H1 (cell line): ENCODE data around the gene RBL1. TPM values are rescaled to one million over a fixed set of nuclear protein-coding genes. Genes with fewer than 3 reads are reported as not detected.

ENCODE experiments used
- CTCF ChIA-PET: fragments of 300-600 bp; sonication (Branson Sonifier 250); formaldehyde crosslinking; loops from one replicate; lab custom pipeline; 2021; ENCODE audit not compliant: partially characterized antibody; lab: Charles Lee
- POLR2A ChIA-PET: fragments of 300-600 bp; sonication (Branson Sonifier 250); formaldehyde crosslinking; loops from one replicate; lab custom pipeline; 2021; ENCODE audit warnings: inconsistent platforms; ENCODE audit not compliant: partially characterized antibody; lab: Charles Lee
- DNase-seq, 2 experiments: peaks; one replicate each; pipeline versions ENCODE4 v3.0.0 to v3.0.0-alpha.2; 2010 to 2022; ENCODE audit warnings: low spot score in 2 of 2, low read depth in 1 of 2, mixed read lengths in 1 of 2
- FAIRE-seq: peaks from 2 replicates; lab custom pipeline; 2011; peaks lifted over from hg19 to GRCh38; lab: Jason Lieb, UNC
- H2AFZ ChIP-seq: 2 replicates; pipeline ENCODE4 v1.8.1; 2012; ENCODE audit warnings: low read length, inconsistent platforms
- H2AK5ac ChIP-seq: 2 replicates; pipeline ENCODE4 v1.6.1; 2013; ENCODE audit warnings: low read depth, low read length
- H2BK120ac ChIP-seq: replicated peaks from 2 replicates; pipeline ENCODE3; 2013; ENCODE audit warnings: low read depth, low read length, inconsistent platforms
- H2BK12ac ChIP-seq: 2 replicates; pipeline ENCODE4 v1.6.1; 2013; ENCODE audit warnings: low read depth, low read length
- H2BK15ac ChIP-seq: 2 replicates; pipeline ENCODE4 v1.6.1; 2013; ENCODE audit warnings: low read length
- H2BK20ac ChIP-seq: 2 replicates; pipeline ENCODE4 v1.6.1; 2013; ENCODE audit warnings: low read length
- H2BK5ac ChIP-seq: 2 replicates; pipeline ENCODE4 v1.6.1; 2013; ENCODE audit warnings: low read depth, low read length
- H3K14ac ChIP-seq: 2 replicates; pipeline ENCODE4 v1.6.1; 2013; ENCODE audit warnings: inconsistent platforms; ENCODE audit not compliant: insufficient read length
- H3K18ac ChIP-seq: 2 replicates; pipeline ENCODE4 v1.6.1; 2013; ENCODE audit warnings: low read length; ENCODE audit errors: extremely low read depth
- H3K23ac ChIP-seq: 2 replicates; pipeline ENCODE4 v1.6.1; 2013; ENCODE audit warnings: inconsistent platforms; ENCODE audit not compliant: insufficient read length
- H3K23me2 ChIP-seq: 2 replicates; pipeline ENCODE4 v1.6.1; 2013; ENCODE audit warnings: low read depth, low read length
- H3K27ac ChIP-seq: 2 replicates; pipeline ENCODE4 v1.6.1; 2011; ENCODE audit warnings: low read depth, low read length, inconsistent platforms
- H3K27me3 ChIP-seq, 4 experiments: replicated peaks in 1 of 4; 1 replicate in 1 of 4; 2 replicates in 3 of 4; pipeline versions ENCODE4 v1.6.1 to v1.8.1; 2011 to 2013; ENCODE audit warnings: low read length in 3 of 4, mild to moderate bottlenecking in 3 of 4, inconsistent platforms in 2 of 4, mixed read lengths in 2 of 4, moderate library complexity in 1 of 4; ENCODE audit not compliant: control insufficient read depth in 3 of 4, insufficient read depth in 3 of 4; ENCODE audit errors: extremely low read depth in 1 of 4
- H3K36me3 ChIP-seq, 4 experiments: 2 replicates each; pipeline versions ENCODE4 v1.6.1 to v1.8.1; 2011 to 2013; ENCODE audit warnings: mild to moderate bottlenecking in 4 of 4, low read length in 3 of 4, moderate library complexity in 2 of 4, control low read depth in 1 of 4, inconsistent platforms in 1 of 4; ENCODE audit not compliant: insufficient read depth in 4 of 4, control insufficient read depth in 2 of 4
- H3K4ac ChIP-seq: replicated peaks from 2 replicates; pipeline ENCODE3; 2013; ENCODE audit warnings: low read length, low read depth, mixed read lengths, inconsistent platforms; ENCODE audit not compliant: insufficient read length
- H3K4me1 ChIP-seq, 4 experiments: replicated peaks in 1 of 4; 1 replicate in 1 of 4; 2 replicates in 3 of 4; pipeline versions ENCODE4 v1.6.1 to v1.8.1; 2011 to 2013; ENCODE audit warnings: low read length in 3 of 4, inconsistent platforms in 2 of 4, mixed read lengths in 1 of 4; ENCODE audit not compliant: insufficient read depth in 4 of 4, control insufficient read depth in 3 of 4
- H3K4me2 ChIP-seq, 2 experiments: 2 replicates each; pipeline versions ENCODE4 v1.6.1 to v1.8.1; 2011 to 2013; ENCODE audit warnings: low read depth in 2 of 2, low read length in 2 of 2, control low read depth in 1 of 2, inconsistent platforms in 1 of 2, mild to moderate bottlenecking in 1 of 2; ENCODE audit not compliant: insufficient read depth in 1 of 2
- H3K4me3 ChIP-seq, 4 experiments: fragments of 200-600, 300-600 bp in 1 of 4; sonication (generic), shearing (Covaris generic), sonication (Bioruptor Twin) in 1 of 4; 2 replicates each; pipeline versions ENCODE4 v1.5.1 to v1.8.1; 2011 to 2016; ENCODE audit warnings: low read length in 4 of 4, low read depth in 3 of 4, control low read depth in 2 of 4, inconsistent platforms in 2 of 4, mild to moderate bottlenecking in 2 of 4, mixed read lengths in 1 of 4, moderate library complexity in 1 of 4; ENCODE audit not compliant: insufficient read depth in 2 of 4; ENCODE audit errors: extremely low read depth in 1 of 4
- H3K56ac ChIP-seq: replicated peaks from 2 replicates; pipeline ENCODE3; 2013; ENCODE audit warnings: low read depth, mild to moderate bottlenecking, mixed read lengths, low read length, inconsistent platforms; ENCODE audit not compliant: insufficient read length
- H3K79me1 ChIP-seq: 2 replicates; pipeline ENCODE4 v1.6.1; 2013; ENCODE audit warnings: low read depth, low read length, control low read depth
- H3K79me2 ChIP-seq, 2 experiments: 2 replicates each; pipeline versions ENCODE4 v1.6.1 to v1.8.1; 2012 to 2013; ENCODE audit warnings: low read length in 2 of 2, mild to moderate bottlenecking in 2 of 2, inconsistent platforms in 1 of 2; ENCODE audit not compliant: insufficient read depth in 2 of 2, control insufficient read depth in 1 of 2
- H3K9ac ChIP-seq, 4 experiments: replicated peaks in 1 of 4; 1 replicate in 1 of 4; 2 replicates in 3 of 4; pipeline versions ENCODE4 v1.6.1 to v1.8.1; 2011 to 2013; ENCODE audit warnings: low read depth in 3 of 4, low read length in 3 of 4, control low read depth in 2 of 4, mild to moderate bottlenecking in 2 of 4, moderate library complexity in 2 of 4, inconsistent platforms in 1 of 4; ENCODE audit errors: extremely low read depth in 1 of 4
- H3K9me3 ChIP-seq, 2 experiments: 2 replicates each; pipeline versions ENCODE4 v1.6.1 to v1.8.1; 2012 to 2013; ENCODE audit warnings: mild to moderate bottlenecking in 2 of 2, moderate library complexity in 2 of 2, control low read depth in 1 of 2, inconsistent platforms in 1 of 2, low read depth in 1 of 2, low read length in 1 of 2, mixed read lengths in 1 of 2; ENCODE audit not compliant: insufficient read depth in 2 of 2
- H4K20me1 ChIP-seq, 2 experiments: replicated peaks in 1 of 2; 2 replicates each; pipeline versions ENCODE3 to v1.8.1; 2011 to 2013; ENCODE audit warnings: inconsistent platforms in 2 of 2, low read length in 2 of 2, mild to moderate bottlenecking in 1 of 2; ENCODE audit not compliant: insufficient read depth in 2 of 2, control insufficient read depth in 1 of 2
- H4K5ac ChIP-seq: 2 replicates; pipeline ENCODE4 v1.6.1; 2013; ENCODE audit warnings: low read length, low read depth, mixed read lengths, inconsistent platforms; ENCODE audit not compliant: insufficient read length
- H4K8ac ChIP-seq: 2 replicates; pipeline ENCODE4 v1.8.0; 2013; ENCODE audit warnings: mild to moderate bottlenecking, moderate library complexity, low read length, inconsistent platforms; ENCODE audit not compliant: insufficient read depth; ENCODE audit errors: extremely low read depth
- H4K91ac ChIP-seq: replicated peaks from 2 replicates; pipeline ENCODE3; 2013; ENCODE audit warnings: low read length, mixed read lengths, inconsistent platforms; ENCODE audit not compliant: insufficient read length
- EGR1 ChIP-seq: IDR thresholded peaks from 2 replicates; pipeline ENCODE4 v1.6.1; 2011; ENCODE audit warnings: low read depth, low read length, borderline replicate concordance
- HDAC6 ChIP-seq: IDR thresholded peaks from one replicate; pipeline ENCODE4 v1.7.1; 2012; ENCODE audit warnings: low read depth, mild to moderate bottlenecking, inconsistent platforms, low read length, moderate library complexity
- PHF8 ChIP-seq: fragments of 200-600 bp; sonication (generic); conservative IDR thresholded peaks from 2 replicates; pipeline ENCODE4 v1.7.1; 2012; ENCODE audit warnings: low read depth, mild to moderate bottlenecking, inconsistent platforms, low read length, moderate library complexity
- YY1 ChIP-seq: IDR thresholded peaks from 2 replicates; pipeline ENCODE4 v1.6.1; 2011; ENCODE audit warnings: low read depth, mild to moderate bottlenecking, low read length
- WGBS, 2 experiments: shearing (Covaris generic) in 1 of 2; methylation state at CpG; one replicate each; pipeline versions ENCODE4 v1.1.6 to v1.1.7; 2013 to 2015; ENCODE audit warnings: low lambda C conversion rate in 2 of 2, mixed read lengths in 2 of 2, inconsistent platforms in 1 of 2, low coverage in 1 of 2, missing lambda C conversion rate in 1 of 2; ENCODE audit not compliant: insufficient replicate concordance in 2 of 2, insufficient coverage in 1 of 2, insufficient read length in 1 of 2; ENCODE audit errors: extremely low coverage in 1 of 2, missing lambda C conversion rate in 1 of 2; 5-methylcytosine and 5-hydroxymethylcytosine counted together
- polyA plus RNA-seq, 7 experiments: library from polyadenylated mRNA; depleted of rRNA in 3 of 7; stranded (reverse) in 5 of 7; unstranded in 2 of 7; fragments of >200 nt in 5 of 7; fragments of 200-250 nt in 2 of 7; gene quantifications; 1 replicate in 5 of 7; 2 replicates in 1 of 7; 4 replicates in 1 of 7; pipeline versions ENCODE4 v1.2.1 to v1.2.3, GENCODE V29; 2011 to 2013; ENCODE audit warnings: missing spikeins in 2 of 7, mixed read lengths in 2 of 7
- total RNA-seq: library from RNA; stranded (reverse); fragmentation: NEBNext Ultra II Directional; extraction: Animal tissue kit (Norgen Biotek cat#: 25700); gene quantifications from 2 replicates; pipeline ENCODE4 v1.2.1, GENCODE V29; 2021

Gene RBL1
- total and polyA plus RNA-seq, 2 of the 8 experiments (the other 6 are each of a cell fraction or from before 2014, with no cell fraction given) = 3.2 to 12.3 TPM

GRCh38 chr20:36997121-36997520, 98.7 kb downstream of the RBL1 start:
- H3K4me3 ChIP-seq = no peak overlapping the region
- no peaks in the 10 kb centered on the region for H3K23me2 ChIP-seq
- H3K79me1 ChIP-seq = no peaks in the 10 kb centered on the region
- FAIRE-seq = no peak
- POLR2A ChIA-PET = no interaction called here
- H2BK12ac ChIP-seq = no peak overlapping the region
- TF ChIP-seq EGR1 = no peak
- TF ChIP-seq PHF8 = no peak
- TF ChIP-seq HDAC6 = no peak
- TF ChIP-seq YY1 = no peak
- TF ChIP-seq, all 59 proteins: peak for 0
- Histone ChIP-seq H3K4me2 (no peak overlapping the region), H3K14ac (no peak overlapping the region), H2AK5ac (no peak overlapping the region), H2BK15ac (no peak overlapping the region), H3K27ac (no peak overlapping the region), H3K79me2 (no peaks in the 10 kb centered on the region), H3K9ac (no peak overlapping the region), H4K8ac (no peak overlapping the region), H2BK5ac (no peak overlapping the region), H3K27me3 (no peaks in the 10 kb centered on the region), H3K36me3 (peaks cover 0 to 48% (median 18%) of the 10 kb centered on the region in 4 experiments; a peak in 5 of 8 replicates), H3K9me3 (peaks cover 12 to 29% of the 10 kb centered on the region in 2 experiments), H2AFZ (no peak overlapping the region), H2BK20ac (no peak overlapping the region), H3K18ac (no peak overlapping the region), H3K23ac (no peak overlapping the region), H4K91ac (no peak overlapping the region), H2BK120ac (no peak overlapping the region), H3K56ac (no peak overlapping the region), H3K4me1 (no peaks in the 10 kb centered on the region), H3K4ac (no peak overlapping the region), H4K5ac (no peak overlapping the region), H4K20me1 (no peaks in the 10 kb centered on the region)
- no peak for DNase-seq
- WGBS, 2 experiments = 94% methylated on average over 1 of the region's 1 CpG; no CpG with 5 or more reads in 1 of the 2 experiments
- CTCF ChIA-PET = no interaction called here
